Astrocyte (in vitro differentiated cells and primary cell): ENCODE measurements around the gene RASD1.

Experiments used
- EZH2 ChIP-seq: IDR thresholded peaks from 2 replicates; pipeline ENCODE4 v1.6.1; 2012; ENCODE audit warnings: mild to moderate bottlenecking, low read length, inconsistent platforms; ENCODE audit not compliant: insufficient read depth
- TF ChIP-seq, protein P1 (sequence below): IDR thresholded peaks from 2 replicates; pipeline ENCODE4 v1.5.1; 2011; ENCODE audit warnings: low read depth, mild to moderate bottlenecking, inconsistent platforms, low read length, moderate library complexity; ENCODE audit not compliant: insufficient read depth

GRCh38 chr17:17520599-17521232 lies 24.5 kb upstream of the RASD1 start:
- TF ChIP-seq, protein P1, sequence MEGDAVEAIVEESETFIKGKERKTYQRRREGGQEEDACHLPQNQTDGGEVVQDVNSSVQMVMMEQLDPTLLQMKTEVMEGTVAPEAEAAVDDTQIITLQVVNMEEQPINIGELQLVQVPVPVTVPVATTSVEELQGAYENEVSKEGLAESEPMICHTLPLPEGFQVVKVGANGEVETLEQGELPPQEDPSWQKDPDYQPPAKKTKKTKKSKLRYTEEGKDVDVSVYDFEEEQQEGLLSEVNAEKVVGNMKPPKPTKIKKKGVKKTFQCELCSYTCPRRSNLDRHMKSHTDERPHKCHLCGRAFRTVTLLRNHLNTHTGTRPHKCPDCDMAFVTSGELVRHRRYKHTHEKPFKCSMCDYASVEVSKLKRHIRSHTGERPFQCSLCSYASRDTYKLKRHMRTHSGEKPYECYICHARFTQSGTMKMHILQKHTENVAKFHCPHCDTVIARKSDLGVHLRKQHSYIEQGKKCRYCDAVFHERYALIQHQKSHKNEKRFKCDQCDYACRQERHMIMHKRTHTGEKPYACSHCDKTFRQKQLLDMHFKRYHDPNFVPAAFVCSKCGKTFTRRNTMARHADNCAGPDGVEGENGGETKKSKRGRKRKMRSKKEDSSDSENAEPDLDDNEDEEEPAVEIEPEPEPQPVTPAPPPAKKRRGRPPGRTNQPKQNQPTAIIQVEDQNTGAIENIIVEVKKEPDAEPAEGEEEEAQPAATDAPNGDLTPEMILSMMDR = no peak
- TF ChIP-seq EZH2 = no peak
